NK-92 (cell line): Measurements from ENCODE around the gene CDK11B.
"Not testable (repeated sequence)": the region's sequence is repeated elsewhere in the genome, so short reads cannot be mapped to it uniquely, and the experiment has no call there.

Source experiments
- DNase-seq: peaks from one replicate; lab custom pipeline; 2025; ENCODE audit not compliant: unreplicated experiment; lab: John Stamatoyannopoulos, UW

Gene CDK11B

GRCh38 chr1:1662830-1663560 lies 4.2 kb upstream of the CDK11B start:
- not testable (repeated sequence) for DNase-seq

- not testable (repeated sequence) for DNase-seq
These were observed 3.6 kb upstream of the CDK11B start for GRCh38 chr1:1662392-1662791.

- not testable (repeated sequence) for DNase-seq
These were observed 10.5 kb downstream of the CDK11B start for GRCh38 chr1:1648265-1648664.

- DNase-seq: not testable (repeated sequence)
These were observed 11.1 kb downstream of the CDK11B start for GRCh38 chr1:1647567-1648241.

DNA sequence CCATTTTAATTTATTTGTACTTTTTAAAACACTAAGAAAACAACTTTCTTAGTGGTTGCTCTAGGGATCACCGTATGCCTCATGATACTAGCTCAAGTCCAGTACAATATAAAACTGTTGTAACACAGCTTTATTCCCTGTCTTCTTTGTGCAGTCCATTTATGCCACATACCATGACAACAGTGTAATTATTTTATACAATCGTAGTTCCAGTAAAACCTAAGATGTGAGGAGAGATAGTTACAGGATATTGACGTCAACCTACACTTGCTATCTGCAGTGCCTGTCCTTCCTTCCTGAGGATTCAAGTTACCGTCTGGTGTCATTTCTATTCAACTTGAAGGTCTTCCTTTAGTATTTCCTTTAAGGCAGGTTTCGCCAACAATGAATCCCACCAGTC lies 12.5 kb downstream of the CDK11B start:
- DNase-seq: not testable (repeated sequence)

DNA sequence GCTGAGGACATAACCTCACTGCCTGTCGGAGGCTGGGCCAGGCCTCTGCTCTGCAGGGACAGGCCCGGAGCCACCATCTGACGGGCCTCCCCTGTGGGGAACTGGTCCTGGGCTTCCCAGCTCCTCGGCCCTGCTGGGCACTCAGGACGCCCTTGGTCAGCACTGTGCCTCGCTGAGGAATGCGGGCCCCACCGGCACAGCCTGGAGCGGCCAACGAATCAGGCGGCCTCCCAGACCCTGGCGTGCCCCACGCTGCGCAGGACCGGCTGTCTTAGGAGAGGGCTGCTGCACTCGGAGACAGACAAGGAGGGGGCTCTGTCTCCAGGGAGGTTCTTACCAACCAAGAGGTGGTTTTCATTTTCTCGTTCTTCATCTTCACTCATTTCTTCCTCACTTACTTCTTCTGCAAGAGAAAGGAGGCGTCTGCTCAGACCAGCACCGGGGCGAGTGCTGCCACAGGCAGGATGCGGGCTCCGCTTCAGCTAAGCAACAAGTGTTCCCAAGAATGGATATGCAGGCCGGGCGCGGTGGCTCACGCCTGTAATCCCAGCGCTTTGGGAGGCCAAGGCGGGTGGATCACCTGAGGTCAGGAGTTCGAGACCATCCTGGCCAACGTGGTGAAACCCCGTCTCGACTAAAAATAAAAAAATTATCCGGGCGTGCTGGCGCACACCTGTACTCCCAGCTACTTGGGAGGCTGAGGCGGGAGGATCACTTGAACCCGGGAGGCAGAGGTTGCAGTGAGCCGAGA lies 17.9 kb downstream of the CDK11B start:
- DNase-seq: not testable (repeated sequence)

DNA sequence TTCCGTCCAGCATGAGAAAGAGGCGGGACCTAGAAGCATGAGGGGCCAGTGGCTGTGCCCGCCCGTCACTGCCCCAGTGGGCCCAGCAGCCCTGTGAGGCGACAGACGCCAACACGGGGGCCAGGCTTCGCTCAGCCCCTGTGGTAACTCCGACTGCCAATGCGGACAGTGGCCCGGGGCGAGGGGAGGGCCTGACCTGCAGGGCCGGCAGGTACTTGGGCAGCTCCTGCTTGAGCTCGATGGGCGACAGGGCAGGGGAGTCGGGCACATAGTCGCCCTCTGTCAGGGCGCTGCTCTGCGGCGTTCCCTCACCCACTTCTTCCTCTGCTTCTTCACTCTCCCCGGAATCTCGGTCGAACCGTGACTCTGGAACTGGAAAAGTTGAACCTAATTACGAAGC lies 18.7 kb downstream of the CDK11B start:
- not testable (repeated sequence) for DNase-seq

- DNase-seq: not testable (repeated sequence)
These were observed 19.4 kb downstream of the CDK11B start for GRCh38 chr1:1639368-1639767.

- DNase-seq: not testable (repeated sequence)
These were observed 20.3 kb downstream of the CDK11B start for GRCh38 chr1:1638528-1638927.

- DNase-seq: not testable (repeated sequence)
These were observed 21.3 kb downstream of the CDK11B start for GRCh38 chr1:1637479-1637875.

DNA sequence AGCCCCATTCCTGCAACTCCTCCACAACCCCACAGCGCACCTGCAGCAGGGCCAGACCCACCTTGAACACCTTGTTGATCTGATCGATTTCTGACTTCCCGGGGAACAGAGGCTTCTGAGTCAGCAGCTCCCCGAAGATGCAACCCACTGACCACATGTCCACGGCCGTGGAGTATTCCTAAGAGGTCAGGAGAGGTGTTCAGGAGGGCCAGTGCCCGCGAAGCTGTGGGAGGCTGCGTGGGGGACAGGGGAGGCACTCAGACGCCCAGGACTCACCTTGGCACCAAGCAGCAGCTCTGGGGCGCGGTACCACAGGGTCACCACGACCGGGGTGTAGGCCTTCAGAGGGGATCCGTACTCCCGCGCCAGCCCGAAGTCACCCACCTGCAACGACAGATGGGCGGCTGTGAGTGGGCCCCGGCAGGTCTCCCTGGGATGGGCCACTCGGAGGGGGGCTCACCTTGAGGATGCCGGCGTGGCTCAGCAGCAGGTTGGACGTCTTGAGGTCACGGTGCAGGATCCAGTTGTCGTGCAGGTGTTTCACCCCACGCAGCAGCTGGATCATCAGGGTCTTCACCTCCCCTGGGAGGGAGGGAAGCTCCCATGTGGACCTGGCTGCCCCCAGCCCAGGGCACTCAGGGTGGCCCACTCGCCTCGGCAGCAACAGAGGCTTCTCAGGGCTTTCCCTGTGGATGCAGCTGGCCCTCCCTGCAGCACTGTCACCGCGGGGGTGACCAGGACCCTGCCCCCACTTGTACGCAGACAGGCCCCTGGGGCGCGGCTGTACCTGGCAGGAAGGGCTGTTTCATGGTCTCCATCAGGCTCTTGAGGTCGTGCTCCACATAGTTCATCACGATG lies 22.0 kb downstream of the CDK11B start:
- not testable (repeated sequence) for DNase-seq

GRCh38 chr1:1634613-1635012 lies 24.2 kb downstream of the CDK11B start:
- not testable (repeated sequence) for DNase-seq

- not testable (repeated sequence) for DNase-seq
These were observed 25.4 kb downstream of the CDK11B start for GRCh38 chr1:1633409-1633808.

GRCh38 chr1:1631782-1632420 lies 26.9 kb downstream of the CDK11B start, which contains the start of gene MMP23B:
MMP23B (plus strand) TSS chr1:1632173; CDS start chr1:1632219, 46 bp downstream.
- no peak for DNase-seq

DNA sequence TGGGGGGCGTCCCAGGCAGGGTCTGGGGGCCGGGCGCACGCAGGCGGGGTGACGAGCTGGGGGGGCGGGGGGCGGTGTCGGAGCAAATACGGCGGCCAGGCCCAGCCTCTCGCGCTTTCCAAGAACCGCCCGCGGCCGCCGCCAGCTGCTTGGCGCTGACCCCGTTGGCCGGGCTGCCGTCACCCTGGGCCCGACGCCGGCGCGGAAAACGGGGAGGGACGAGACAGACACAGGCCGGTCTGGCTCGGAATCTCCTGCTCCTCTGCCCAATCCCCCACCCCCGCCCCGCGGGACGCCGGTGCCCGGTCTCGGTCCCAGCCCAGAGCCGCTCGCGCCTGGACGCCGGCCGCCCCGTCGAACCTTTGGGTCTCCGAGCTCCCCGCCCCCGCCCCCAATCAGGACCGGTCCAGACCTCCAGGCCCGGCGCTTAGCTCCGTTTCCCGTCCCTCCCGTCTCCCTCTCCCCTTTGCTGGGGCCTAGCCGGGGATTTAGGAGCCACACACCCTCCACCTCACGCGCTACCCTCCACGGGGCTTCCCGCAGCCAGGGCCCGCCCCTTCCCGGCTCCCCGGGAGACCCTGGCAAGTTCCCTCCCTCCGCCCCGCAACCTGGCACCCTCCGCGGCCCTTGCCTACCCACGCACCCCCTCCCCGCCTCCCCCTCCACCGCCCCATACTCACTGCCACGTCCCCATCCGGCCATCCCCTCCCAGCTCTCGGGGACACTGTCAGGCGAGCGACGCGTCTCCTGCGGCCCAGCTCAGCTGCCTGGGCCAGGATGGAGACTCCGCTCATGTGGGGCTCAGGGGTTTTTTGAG lies 27.6 kb downstream of the CDK11B start:
- no peak for DNase-seq

- DNase-seq: peak; percentile 70
These were observed 28.4 kb downstream of the CDK11B start for GRCh38 chr1:1630191-1630964.

GRCh38 chr1:1629430-1630190 lies 29.2 kb downstream of the CDK11B start:
- peak; percentile 70 for DNase-seq
